ENCODE results near the gene NEBL.

Gene NEBL

DNA sequence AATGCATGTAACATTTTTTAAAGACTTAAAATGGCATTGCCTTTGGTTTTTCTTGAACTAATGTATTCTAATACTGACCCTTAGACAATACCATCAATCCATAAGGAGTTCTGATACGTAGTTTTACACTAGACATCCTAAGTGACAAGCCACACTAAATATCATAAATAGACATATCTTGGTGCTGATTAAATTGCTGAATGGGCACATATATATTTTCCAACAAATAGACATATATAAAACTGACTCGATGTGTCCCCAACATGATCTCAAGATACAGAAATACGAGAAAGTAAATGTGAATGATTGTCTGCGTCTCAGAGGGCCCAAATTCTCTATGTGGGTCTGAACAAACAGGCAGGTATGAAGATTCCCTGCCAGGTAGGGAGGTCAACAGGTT lies 99.8 kb downstream of the NEBL start:
- DNase-seq (ENCODE audit: extremely low read depth in 1 of 2, low read depth in 1 of 2), result no peak

DNA sequence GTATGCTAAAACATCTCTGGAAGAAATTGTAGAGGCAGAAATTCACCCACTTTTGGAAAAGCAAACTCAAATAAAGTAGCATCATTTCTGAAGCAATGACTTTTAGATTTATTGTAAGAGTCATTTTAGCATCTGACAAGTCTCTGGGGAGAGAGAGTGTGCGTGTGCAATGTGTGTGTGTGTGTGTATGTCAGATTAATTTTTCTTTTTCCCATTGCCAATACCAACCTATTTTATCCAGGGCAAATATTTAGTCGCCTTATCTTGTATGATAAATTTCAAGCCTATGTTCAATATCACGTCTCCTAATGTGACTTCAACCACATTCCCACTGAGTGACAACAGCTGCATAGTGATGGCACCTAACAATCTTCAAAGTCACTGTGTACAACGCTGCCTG lies 101.7 kb downstream of the NEBL start:
- no peak for DNase-seq (ENCODE audit: extremely low read depth in 1 of 2, low read depth in 1 of 2)

DNA sequence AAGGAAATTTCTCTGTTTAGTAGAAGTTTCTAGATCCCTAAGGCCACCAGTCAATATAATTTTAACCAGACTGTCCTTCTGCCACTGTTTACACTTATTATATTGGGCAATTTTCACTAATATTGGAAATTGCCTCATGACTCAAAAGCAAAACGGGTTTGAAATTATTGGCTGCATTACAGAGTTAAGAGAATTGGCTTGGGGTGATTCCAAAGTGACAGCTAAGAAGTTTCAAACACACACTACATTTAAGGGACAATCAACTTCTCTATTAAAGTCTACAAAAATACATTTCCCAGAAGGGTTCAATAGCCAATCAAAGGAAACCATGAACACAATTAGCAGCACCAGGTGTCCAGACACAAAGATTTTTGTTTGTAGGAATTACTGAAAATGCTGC lies 111.9 kb downstream of the NEBL start:
- no peak for DNase-seq (ENCODE audit: extremely low read depth in 1 of 2, low read depth in 1 of 2)

DNA sequence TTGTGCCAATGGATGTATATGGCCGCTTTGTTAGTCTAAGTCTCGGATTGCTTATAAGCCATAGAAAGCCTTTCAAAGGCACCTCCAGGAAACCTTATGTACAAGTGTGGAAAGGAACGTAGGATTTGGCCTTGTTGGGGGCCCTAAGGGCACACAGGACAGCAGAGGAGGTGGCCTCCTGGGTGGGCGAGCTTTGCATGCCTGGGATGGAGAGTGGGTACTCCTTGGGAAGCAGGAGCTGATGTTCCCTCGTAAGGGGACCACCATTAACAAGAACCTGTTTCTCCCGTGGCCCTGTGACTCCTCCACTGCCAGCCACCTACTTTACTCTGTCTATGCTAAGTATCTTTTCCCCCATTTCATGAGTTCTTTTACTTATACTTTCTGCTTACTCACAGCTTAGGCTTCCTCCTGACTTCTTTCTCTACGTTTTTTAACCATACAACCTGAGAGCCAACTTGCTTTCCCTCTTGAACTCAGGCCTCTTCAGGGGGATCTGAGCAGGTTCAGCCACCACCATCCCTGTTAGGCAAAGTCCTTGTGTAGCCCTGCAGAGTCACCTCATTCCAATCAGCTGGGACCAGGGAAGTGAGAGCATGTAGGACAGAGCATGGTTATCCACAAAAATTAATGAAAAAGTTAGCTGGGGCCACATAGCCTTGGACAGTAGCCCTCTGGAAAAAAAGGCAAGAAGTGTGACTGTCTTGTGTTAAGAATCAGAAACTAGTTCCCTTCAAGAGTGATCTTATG lies 118.9 kb downstream of the NEBL start:
- no peak for DNase-seq (ENCODE audit: extremely low read depth in 1 of 2, low read depth in 1 of 2)

DNA sequence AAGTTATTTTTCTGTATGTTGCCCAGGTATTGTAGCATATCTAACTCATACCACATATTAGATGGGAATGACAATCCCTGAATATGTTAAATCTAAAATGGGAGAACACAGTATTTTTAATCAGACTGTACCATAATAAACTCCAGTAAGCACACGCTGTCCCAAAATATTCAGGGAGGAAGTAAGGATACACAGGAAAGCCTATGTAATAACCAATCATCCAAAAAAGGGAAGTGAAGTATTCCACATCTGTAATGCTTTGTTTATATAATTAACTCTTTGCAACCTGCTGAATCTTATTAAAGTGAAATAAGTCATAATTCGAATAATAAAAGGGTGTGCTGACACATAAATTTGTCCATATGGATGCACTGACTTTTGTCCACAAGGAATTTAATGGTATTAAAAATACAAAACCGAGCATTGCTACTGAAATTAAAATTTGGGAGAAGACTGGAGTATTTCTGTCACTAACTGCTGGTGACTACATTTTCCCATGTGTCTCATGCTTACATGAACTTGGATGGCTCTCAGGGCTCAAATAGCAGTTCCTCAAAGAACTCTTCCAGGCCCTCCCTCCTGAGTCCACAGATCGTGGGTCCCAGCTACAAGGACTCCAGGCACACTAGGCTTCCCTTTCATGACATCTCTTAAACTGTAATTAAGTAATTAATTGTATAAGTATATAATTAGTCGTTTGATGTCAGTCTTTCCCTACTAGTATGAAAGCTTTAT lies 120.6 kb downstream of the NEBL start:
- no peak for DNase-seq (ENCODE audit: extremely low read depth in 1 of 2, low read depth in 1 of 2)

DNA sequence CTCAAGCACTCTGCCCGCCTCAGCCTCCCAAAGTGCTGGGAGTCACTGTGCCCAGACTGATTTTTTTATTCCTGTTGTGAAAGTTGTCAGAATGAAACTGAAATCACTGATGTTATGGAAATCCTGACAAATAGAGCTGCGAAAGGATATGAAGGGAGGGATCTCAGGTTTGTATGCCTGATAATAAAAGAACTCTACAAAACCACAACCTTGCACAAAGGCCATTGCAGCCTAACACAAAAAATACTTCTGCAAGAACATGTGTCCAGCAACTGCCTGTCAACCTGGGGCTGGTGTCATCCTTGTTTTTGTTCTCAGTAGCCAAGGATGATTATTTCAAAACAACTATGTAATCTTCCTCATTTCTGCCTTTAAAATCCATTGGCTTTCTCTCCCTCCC lies 126.1 kb downstream of the NEBL start:
- no peak for DNase-seq (ENCODE audit: extremely low read depth in 1 of 2, low read depth in 1 of 2)

DNA sequence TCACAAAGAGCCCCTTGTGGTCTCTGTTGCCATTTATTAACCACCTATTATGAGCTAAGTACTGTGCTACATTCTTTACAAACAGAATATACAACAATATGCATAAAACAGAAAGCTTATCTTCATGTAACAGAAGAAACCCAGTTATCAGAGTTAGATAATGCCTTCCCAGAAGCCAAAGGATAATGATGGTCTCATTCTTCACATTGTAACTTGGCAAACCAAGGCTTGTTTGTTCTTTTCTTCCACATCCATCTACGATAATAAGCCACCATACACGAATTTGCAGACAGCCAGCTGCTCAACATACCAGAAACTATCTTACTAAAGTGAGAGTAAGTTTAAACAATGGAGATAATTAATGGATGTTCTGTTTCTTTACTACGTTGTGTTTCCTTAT lies 127.6 kb downstream of the NEBL start:
- DNase-seq (ENCODE audit: extremely low read depth in 1 of 2, low read depth in 1 of 2), result no peak

DNA sequence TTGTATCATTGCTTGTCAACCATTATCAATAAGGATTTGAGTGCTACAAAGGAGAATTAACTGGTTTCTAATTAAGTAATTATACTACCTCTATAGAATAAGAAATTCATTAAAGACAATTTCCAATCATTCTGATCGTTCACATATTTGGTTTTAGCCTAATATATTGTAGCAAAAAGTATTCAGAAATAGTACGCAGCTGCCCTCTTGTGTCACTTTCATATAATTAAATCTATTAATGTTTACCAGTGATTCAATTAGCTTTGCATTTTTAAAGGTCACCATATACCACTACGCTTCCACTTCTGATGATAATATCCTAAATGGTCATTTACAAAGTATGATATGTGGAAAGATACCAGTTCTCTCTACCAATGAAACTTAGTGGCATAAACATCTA lies 128.3 kb downstream of the NEBL start:
- no peak for DNase-seq (ENCODE audit: extremely low read depth in 1 of 2, low read depth in 1 of 2)

DNA sequence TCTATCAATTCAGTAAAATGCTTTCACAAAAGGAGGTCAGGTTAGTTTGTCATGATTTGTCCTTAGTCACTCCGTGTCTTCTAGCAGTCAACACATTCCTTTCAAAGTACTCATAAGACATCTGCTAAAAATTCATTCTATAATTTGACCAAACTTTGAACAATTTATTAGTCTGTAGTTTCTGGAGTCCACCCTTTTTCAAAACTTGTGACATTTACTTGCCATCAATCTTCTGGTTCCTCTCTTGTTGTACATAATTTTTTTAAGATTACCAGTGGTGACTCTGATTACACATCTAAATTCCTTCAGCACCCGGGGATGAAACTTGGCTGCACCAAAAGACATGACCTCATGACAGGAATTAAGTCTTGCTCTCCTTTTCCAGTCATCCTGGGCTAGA lies 130.1 kb downstream of the NEBL start:
- DNase-seq (ENCODE audit: extremely low read depth in 1 of 2, low read depth in 1 of 2), result no peak

DNA sequence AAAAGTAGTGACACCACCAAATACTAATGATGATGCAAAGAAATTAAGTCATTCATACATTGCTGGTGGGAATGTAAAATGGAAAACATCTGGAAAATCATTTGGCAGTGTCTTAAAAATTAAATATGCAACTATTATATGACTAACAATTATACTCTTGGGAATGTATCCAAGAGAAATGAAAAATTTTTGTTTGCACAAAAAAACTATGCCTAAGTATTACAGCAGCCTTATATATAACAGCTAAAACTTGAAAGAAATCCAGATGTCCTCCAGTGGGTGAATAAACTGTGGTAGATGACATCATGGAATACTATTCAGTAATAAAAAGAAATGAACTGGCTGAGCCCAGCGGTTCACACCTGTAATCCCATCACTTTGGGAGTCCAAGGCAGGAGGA lies 132.0 kb downstream of the NEBL start:
- DNase-seq (ENCODE audit: extremely low read depth in 1 of 2, low read depth in 1 of 2), result no peak

DNA sequence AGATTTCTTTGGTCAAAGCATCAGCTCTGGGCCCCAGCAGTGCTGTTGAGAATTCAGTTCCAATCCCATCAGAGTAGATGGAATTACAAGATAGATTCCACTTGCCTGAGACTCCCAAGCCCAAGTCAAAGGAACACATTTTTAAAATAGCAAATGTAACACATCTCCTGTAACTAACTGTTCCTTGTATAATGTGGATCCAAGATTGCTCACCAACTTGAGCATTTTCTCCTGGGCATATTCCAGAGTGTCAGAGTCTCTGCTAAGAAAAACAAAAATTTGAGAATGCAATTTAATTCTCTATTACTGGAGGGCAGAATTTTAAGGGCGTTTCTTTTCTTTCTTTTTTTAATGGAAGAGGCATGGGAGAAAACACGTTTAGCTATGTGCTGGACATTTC lies 136.7 kb downstream of the NEBL start:
- DNase-seq (ENCODE audit: extremely low read depth in 1 of 2, low read depth in 1 of 2), result no peak

DNA sequence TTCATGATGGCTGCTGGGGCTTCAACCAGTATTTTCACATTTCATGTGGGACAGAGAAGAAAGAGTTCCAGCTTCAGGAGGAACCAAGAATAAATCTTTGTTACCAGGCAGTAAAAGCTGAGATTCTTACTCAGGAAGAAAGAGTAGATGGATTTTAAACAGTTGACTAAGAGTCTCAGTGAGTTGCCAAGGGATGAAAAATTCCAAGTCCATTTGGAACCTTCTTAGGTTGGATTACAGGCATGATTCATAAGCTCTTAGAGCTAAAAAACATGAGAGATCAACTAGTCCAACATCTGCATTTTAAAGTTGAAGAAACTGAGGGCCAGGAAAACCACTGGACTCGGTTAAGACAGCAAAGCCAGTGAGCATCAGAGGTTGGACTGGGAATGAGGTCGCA lies 148.6 kb downstream of the NEBL start:
- DNase-seq (ENCODE audit: extremely low read depth in 1 of 2, low read depth in 1 of 2), result no peak

DNA sequence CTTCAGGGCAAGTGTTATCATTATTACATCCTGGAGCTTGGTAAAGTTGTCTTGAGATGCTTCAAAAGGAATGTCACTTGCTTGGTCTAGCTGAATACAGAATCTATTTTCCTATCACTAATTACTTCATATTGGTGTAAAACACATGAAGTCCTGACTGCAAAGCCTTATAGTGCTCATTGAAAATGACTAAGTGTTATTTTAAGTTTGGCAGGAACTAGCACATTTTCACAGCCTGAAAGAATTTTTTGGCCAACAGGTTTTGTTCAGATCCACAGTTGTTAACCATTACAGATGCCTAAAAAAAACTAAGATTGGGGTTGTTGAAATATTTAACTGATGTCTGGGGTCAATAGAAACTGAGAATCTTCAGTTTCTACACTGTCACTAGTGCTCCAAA lies 149.3 kb downstream of the NEBL start:
- no peak for DNase-seq (ENCODE audit: extremely low read depth in 1 of 2, low read depth in 1 of 2)

DNA sequence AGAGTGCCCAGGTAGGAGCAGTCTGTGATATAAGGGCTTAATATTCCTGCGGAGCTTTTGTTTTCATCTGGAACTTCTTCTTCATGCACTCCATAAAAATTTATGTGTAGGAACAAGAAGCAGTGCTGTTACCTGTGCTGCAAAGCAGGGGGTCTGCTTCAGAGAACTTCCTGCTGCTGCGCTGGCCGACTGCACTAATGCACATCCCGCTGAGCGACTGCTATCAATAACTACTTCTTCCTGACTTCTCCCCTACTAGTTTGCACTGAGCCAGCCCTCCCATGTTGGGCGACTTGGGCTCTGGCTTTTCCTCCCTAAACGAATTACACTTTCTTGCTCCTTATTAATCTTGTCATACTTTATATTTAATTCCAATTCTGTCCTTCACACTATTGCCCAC lies 150.3 kb downstream of the NEBL start:
- DNase-seq (ENCODE audit: extremely low read depth in 1 of 2, low read depth in 1 of 2), result no peak

DNA sequence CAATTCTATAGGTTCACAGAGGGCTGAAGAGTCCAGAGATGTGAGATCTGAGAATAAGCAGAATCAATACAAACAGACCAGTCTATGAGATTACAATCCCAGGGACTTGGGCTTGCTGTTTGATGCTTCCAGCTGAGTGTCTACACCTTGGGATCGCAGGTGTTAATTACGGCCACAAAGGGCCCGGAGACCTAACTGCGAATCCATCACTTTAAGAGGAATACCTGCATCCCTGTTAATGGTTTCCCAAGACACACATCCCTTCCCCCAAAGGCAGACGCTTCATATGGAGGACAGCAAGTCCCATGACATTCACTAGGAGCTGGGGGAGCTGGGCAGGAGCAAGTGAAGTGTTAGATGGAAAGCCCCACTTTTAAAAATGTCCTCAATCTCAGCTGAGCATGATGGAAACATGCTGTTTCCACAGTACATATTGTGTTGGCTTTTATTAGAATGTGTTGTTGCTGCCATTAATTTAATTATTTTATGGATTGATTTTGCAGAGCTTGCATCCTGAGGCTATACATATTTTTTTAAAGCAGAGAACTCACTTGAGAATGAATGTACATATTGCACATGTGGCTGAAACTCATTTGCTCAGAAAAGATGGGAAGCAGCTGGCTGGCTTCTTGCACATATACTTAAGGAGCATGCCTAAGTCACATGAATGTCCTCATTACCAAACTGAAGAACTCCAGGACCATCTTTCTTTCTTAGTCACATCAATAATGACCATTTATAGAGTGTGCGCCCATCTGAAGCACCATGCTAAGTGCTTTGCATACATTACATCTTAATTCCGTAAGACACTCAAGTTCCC lies 151.3 kb downstream of the NEBL start:
- no peak for DNase-seq (ENCODE audit: extremely low read depth in 1 of 2, low read depth in 1 of 2)

DNA sequence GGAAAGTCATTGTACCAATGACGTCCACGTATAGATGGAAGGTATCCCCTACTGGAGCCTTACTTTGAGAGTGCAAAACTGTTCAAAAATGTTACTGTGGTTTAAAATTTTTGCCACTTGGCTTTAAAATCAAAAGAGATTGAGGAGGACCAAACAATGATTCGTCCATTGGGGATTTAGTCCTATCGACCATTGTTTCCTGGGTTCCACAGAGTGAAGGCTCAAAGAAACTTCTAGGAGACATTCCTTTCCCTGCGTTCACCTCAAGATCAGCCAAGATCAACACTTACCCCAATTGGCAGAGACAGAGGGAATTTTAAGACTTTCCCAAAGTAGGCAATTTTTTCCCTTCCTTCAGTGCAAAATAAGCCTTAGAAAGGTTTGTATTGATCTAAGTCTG lies 152.3 kb downstream of the NEBL start:
- no peak for DNase-seq (ENCODE audit: extremely low read depth in 1 of 2, low read depth in 1 of 2)

DNA sequence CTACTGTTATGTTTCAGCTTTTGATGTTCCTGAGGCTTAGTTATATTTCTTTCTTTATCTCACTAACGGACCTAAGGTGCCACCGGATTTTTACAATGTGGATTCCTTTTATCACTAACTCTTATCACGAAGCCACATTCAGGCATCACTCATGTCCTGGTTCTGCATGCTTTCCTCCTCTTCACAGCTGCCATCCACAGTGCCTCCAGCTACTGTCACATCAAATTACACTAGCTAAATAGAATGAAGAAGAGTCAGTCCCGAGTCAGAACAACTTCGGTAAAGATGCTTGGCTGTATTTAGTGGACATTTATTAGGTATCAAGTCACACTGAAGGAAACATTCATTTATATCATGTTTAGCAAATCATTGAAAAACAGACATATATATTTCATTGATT lies 153.2 kb downstream of the NEBL start:
- no peak for DNase-seq (ENCODE audit: extremely low read depth in 1 of 2, low read depth in 1 of 2)

DNA sequence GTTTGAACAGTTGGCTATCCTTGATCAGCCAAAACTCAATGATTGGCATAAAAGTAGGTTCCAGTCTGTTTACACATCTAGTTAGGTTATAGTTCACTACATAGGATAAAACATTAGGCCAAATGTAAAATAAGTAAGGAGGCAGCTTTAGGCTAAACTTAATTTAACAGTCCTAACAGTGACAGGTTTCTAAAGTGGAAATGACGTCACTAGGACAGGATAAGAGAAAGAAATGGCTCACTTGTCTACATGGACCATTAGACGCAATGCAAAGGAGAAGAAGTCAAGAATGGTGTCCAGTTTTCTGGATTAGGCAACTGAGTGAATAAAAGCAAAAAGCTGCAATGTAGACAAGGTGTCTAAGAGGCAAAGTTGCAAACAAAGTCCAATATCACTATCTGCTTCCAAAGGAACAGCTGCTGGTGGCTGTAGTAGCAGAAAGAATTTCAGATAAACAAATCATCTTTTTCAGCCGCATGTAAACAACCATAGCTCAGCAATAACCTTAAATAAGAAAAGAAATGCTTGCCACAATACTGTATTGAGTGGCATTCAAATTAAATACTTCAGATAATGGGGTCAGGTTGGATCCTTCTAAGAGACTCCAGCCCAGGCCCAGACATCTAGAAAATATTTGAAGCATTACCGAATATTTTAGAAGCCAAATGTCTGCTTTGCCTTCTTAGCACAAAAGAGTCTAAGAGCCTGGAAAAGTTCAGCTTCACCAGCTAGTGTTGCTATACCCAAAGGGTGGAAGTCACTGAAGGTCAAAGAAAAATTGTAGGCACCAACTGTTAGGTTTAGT lies 154.2 kb downstream of the NEBL start:
- DNase-seq (ENCODE audit: extremely low read depth in 1 of 2, low read depth in 1 of 2), result no peak

DNA sequence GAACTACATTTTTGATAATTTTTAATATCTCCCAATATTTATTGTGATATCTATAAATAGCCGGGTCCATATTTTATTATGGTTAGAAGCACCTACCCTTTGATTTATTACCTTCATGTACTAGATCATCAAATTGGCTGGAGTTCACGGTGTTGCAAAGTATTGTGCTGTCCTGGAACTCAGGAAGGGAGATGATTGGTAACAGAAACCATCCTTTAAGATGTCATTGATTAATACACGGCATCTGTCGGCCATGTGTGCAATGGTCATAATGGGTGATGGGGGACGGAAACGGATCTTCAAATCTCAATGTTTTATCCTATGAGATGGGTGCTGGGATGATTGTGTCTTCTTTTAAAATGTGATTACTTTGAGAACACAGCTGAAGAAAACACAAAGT lies 157.0 kb downstream of the NEBL start:
- no peak for DNase-seq (ENCODE audit: extremely low read depth in 1 of 2, low read depth in 1 of 2)

DNA sequence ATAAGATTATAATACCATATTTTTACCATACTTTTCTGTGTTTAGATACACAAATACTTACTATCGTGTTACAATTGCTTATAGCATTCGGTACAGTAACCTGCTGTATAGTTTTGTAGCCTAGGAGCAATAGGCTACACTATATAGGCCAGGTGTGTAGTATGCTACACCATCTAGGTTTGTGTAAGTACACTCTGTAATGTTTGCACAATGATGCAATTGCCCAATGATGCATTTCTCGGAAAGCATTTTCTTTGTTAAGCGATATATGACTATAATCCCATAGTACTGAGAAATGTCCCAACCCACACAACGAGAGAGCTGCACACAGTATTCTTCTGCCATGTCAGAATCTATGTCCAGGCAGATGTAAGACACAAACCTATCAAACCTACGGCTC lies 160.0 kb downstream of the NEBL start:
- DNase-seq (ENCODE audit: extremely low read depth in 1 of 2, low read depth in 1 of 2), result no peak

Measured in stimulated activated CD8-positive, alpha-beta memory T cell treated with anti-CD3 and anti-CD28 coated beads, Interleukin-7, amount 100 ng/mL, for 48 hours (primary cell).